HG02571 (cell line): ENCODE measurements around the gene MAZ.

Source experiments
- ATAC-seq: cut with Tn5 transposase; IDR thresholded peaks from one replicate; pipeline ENCODE4 v1.9.1; 2021; ENCODE audit warnings: mild to moderate bottlenecking, moderate library complexity; ENCODE audit not compliant: unreplicated experiment

The MAZ gene

GRCh38 chr16:29850998-29851397, 44.7 kb downstream of the MAZ start:
- no peak for ATAC-seq

GRCh38 chr16:29852654-29853053, 46.3 kb downstream of the MAZ start:
- ATAC-seq = no peak

- no peak for ATAC-seq
Observed at GRCh38 chr16:29854520-29855100, 48.3 kb downstream of the MAZ start.

- no peak for ATAC-seq
Observed at GRCh38 chr16:29857133-29857760, 50.9 kb downstream of the MAZ start.

GRCh38 chr16:29858149-29858849, 52.0 kb downstream of the MAZ start:
- ATAC-seq = no peak

- no peak for ATAC-seq
Observed at GRCh38 chr16:29858974-29859373, 52.6 kb downstream of the MAZ start.

GRCh38 chr16:29860218-29860617, 53.9 kb downstream of the MAZ start:
- no peak for ATAC-seq
